GM18505 (cell line): Measurements from ENCODE around the gene NTS.

ENCODE experiments used
- ATAC-seq: cut with Tn5 transposase; IDR thresholded peaks from one replicate; pipeline ENCODE4 v1.9.1; 2021; ENCODE audit not compliant: unreplicated experiment
- POLR2A ChIP-seq: IDR thresholded peaks from 4 replicates; pipeline ENCODE4 v1.6.1; 2011; ENCODE audit warnings: borderline replicate concordance; ENCODE audit not compliant: insufficient read depth, insufficient read length; ENCODE audit errors: extremely low read depth

The NTS gene, protein sequence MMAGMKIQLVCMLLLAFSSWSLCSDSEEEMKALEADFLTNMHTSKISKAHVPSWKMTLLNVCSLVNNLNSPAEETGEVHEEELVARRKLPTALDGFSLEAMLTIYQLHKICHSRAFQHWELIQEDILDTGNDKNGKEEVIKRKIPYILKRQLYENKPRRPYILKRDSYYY

DNA sequence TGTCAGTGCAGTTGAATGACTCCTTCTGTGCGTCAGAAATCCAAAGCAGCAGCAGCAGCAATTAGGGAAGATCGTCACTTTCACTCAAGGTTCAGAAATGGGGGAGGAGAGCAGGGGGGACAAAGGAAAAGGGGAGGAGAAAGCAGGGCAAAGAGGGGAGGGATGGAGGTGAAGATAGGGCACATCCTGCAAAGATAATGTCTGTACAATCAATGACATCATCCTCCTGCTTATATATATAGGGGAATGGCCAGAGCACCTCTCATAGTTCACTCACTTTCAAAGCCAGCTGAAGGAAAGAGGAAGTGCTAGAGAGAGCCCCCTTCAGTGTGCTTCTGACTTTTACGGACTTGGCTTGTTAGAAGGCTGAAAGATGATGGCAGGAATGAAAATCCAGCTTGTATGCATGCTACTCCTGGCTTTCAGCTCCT, at the start of gene NTS:
Gene NTS, plus strand, starts transcription at position 265 of the 431 bp plus-strand sequence. Its CDS starts 109 bp downstream, at position 374.
- peak; percentile 92 for ATAC-seq
- TF ChIP-seq POLR2A, result no peak

DNA sequence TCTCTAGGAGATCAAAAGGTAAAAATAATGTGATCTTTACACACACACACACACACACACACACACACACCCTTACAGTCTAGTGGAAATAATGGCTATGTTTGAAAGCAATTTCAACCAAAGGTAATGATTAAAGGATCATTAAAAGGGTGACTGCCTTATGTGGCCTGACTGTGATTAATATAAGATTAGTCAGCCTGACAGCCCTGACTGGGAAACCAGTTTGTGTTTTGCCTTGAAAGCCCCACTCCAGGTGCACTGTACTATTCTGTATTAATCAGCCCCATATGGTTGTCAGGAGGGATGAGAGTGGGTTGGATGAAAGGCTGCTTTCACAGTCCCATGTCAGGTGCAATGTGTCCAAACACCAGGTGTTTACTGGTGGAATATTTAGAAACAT, 48.3 kb upstream of the NTS start:
- no peak for TF ChIP-seq POLR2A
- ATAC-seq, result no peak

DNA sequence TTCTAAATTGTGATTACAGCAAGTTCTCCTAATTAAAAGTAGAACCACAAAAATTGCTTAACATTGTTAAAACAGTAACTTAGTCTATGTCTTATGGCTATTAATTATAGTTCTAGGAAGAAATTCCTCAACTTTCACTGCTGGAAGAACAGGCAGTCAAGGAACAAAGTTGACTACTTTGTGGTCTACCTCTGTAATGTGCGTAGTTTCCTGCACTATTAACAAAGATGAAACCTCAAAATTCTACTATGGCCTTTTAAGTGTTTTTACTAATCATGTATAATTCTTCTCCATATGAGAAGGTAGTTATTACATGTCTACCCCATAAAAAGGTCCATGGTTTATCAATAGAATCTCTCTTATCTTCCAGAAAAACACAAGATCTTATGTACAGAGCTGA, 45.5 kb upstream of the NTS start:
- ATAC-seq, result no peak
- no peak for TF ChIP-seq POLR2A

DNA sequence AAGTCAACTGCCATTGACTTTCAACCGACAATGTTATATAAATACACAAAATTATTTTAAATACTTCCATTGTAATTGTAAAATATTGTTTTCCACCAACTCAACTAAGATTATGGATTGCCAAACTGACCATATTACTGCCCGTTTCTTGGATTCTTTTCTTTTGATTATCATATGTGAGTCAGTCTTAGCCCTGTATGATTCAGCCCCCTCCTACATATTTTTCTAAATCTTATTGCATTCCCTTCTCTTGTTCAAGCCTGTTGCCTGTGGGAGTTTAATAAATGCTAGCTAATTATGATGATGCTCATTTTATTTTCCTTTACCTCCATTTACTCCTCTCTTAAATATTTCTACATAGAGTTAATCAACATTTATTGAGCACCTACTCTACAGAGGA, 44.7 kb upstream of the NTS start:
- no peak for TF ChIP-seq POLR2A
- ATAC-seq, result no peak

DNA sequence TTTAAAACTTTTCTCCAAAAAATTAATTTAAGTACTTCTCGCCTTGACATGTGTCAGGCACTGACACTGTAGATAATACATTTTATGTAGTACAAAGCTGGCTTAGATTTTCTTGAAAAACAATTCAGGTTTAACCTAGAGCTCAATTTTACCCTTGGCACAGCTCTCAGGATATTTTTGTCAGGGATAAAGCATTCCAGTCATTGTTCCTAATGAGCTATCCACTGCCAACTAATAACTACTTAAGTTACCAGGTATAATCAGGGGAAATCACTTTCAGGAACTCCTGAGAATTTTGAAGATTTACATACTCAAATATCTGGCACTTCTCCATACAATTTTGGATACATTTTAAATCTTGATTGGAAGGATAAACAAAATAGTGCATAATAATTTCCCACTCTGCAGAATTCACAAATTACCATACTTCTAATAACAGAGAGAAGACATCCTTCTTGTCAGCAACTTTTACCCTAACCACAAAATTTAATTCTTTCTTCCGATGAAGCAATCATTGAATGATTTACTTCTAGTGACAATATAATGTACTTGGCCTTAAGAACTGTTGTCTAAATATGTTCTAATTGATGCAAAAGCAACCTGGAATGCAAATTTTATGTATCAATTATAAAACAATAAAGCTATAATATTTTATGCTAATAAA, 42.6 kb upstream of the NTS start:
- no peak for ATAC-seq
- TF ChIP-seq POLR2A, result no peak

DNA sequence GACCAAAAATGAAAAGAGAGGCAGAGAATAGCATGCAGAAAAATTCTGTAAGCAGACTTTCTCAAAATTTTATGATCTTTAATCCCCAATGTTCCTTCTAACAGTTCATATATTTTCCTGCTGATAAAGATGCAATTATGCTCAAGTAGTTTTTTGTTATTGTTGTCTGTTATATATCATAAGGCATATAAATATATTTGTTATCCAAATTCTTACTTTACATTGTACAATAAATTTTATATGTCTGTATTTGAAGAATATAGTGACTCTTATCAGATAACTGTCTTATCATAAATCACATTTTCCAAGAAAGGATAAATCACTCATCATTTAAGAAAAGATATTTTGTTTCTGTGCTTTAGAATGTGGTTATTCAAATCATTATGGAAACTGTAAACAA, 40.5 kb upstream of the NTS start:
- no peak for TF ChIP-seq POLR2A
- ATAC-seq, result no peak

DNA sequence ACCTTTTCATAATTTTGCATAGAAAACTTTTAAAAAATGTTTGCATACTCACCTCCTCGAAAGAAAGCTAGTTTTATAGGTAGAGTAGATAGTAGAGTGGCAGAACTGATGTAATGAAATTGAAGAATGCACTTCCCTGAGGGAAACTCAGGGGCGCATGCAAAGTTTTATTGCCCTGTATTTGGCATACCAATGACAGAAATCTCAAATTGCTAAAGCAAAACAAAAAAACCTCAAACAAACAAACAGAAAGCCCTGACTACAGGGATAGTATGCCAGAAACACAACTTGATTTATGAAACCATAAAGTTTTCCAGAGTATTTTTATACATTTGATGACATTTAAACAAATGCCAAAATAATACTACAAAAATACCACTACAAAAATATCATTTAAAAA, 39.7 kb upstream of the NTS start:
- no peak for ATAC-seq

DNA sequence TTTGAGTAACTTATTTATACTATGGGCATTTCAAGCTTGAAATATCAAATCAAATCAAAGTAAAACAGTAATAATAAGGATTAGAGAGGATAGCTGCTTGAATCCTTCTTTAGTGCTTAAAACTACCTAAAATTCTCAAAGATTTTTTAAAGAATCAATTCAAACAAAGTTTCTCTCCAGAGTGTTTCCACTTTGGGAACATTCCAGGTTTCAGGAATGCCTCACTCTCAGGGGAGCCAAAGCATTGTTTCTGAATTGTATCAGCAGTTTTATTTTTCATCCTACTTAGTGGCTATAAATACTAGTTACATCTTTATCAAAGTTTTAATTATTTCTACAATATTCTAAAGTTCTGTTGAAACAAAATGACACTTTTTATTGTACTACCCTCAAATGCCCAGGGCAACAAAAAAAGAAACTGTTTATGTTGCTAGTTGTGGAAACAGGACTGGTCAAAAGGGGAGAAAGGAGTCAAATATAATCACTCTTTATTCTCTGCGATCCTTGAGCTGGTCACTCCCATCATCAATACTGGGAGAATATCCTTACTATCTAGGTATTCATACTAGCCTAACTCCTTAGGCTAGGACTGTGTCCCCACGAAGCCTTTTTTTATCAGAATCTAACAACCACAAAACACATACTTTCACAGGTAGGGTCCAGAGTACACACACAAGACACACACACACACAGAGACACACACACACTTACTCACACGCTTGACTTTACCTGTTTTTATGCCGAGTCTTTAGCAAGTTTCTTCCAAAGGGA, 38.5 kb upstream of the NTS start:
- TF ChIP-seq POLR2A, result no peak
- no peak for ATAC-seq

More for the DNA sequence above, 39.7 kb upstream of the NTS start:
- TF ChIP-seq POLR2A, result no peak

DNA sequence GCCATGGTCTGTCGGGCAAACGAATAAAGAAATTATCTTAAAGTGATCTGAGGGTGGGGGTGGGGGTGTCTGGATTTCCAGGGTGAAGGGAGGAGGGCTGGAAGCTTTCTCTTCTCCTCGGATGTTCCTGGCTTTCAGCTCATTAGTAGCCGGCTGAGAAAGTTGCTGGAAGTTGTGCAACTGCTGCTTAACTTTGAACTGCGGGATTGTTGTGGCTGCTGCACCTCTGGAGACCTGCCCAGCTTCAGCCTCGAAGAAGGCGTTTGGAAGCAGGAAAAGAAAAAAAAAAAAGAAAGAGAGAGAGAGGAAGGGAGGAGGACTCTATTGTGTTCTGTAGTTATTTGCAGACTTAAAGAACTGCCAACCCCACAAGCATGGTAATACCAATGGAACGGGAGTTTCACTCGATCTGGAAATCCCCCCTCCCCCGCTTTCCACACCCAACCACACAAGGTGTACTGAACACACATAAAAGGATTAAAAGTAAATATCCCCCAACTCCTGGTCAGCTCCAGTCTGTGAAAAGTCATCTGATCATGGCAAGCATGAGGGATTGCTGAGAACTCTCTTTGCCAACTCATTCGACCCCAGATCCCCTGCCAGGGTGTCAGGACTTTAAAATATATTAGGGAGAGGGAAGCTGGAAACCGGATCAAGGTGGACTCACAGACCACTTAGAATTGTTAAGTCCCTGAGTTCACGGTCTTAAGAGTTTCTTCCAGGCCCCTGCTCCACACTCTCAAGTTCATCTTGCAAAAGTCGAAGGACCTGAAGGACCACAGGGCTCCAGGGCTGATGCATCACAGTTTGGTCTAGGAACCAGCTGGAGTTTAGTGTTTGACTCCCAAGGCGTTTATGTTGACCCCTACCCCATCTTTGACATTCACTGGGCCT, 37.7 kb upstream of the NTS start, which contains the start of gene RASSF9:
Gene RASSF9, minus strand, starts transcription at position 213 of the 894 bp plus-strand sequence. Its CDS starts 208 bp downstream, at position 5.
- TF ChIP-seq POLR2A, result no peak
- ATAC-seq, result no peak

DNA sequence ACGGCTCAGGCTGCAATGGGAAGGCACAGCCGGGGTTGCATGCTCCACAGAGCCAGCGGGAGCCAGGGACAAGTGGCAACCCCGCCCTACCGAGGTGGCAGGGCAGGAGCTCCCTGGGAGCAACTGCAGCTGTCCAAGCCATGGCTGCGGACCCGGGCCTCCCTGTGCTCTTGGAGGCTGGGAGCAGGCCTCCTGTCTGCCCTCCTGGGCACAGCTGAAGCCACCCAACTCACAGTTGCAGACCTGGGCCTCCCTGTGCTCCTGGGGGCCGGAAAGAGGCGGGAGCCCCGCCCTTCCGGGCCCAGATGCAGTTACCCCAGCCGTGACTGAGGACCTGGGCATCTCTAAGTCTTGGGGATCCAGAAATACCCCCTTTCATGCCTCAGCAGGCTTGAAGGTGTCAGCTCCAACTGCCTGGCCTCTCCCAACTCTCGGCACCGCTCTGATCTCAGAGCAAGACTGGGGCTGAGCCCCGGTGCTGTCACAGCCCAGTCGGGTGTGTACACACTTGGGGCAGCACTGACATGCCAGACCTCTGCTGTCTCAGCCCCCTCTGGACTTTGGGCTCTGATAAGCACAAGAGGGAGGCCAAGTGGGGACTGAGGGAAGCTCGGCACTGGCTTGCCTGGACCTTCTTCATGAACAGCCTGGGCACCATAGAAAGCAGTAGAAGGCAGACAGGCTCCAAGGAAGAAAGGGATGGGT, 30.3 kb upstream of the NTS start:
- TF ChIP-seq POLR2A, result no peak

DNA sequence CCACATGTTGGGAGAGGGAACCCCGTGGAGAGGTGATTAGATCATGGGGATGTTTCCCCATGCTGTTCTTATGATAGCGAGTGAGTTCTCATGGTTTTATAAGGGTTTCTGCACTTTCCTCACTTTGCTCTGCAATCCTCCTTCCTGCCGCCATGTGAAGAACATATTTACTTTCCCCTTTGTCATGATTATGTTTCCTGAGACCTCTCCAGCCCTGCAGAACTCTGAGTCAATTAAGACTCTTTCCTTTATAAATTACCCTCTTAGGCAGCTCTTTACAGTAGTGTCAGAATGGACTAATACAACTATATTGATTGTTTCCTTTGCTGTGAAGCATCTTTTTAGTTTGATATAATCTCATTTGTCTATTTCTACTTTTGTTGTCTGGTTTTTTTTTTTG, 24.8 kb upstream of the NTS start:
- no peak for ATAC-seq
- TF ChIP-seq POLR2A, result no peak

More for the DNA sequence above, 30.3 kb upstream of the NTS start:
- no peak for ATAC-seq

DNA sequence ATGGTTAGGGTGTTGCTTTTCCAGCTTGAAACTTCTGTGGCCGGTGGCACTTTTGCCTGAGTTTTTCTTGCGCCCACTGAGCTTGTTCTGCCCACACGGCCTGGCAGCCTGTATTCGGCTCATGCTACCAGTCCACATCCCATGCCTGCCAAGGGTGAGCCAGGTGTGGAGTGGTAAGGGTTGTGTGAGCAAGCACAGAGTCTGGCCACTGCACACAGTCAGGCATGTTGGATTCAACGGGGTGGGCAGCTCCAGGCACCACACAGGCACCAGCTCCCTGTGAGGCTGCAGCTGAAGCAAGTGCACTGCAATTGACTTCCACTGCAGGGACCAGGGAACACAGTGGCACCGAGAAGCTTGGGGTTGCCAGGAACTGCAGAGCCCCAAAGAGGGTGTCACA, 18.8 kb upstream of the NTS start:
- no peak for TF ChIP-seq POLR2A
- no peak for ATAC-seq
